ENCODE results near the gene CDC42EP4. TPM values are rescaled to one million over a fixed set of nuclear protein-coding genes. Genes with fewer than 3 reads are reported as not detected.
A peak's percentile ranks its signal among the peaks of the same experiment; 100 is the strongest.

The CDC42EP4 gene
- total RNA-seq, 2 donors from 2014 or later, result 73.8 to 134 TPM

DNA sequence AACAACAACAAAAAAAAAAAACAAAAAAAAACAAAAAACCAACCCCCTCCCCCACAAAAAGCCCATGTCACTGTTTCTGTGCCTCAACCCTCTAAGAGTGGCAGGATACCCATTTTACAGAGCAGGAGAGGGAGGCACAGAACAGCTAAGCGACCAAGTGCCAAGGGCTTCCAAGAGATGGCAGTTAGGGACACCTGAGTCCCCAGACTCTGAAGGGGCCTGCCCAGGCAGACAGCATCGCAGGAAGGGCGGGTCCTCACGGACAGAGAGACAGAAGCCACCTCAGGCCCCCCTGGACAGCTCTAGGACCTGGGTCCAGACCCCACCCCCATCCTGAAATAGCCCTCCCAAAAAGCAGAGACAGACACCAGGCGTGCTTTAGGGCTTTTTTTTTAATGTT, 28.6 kb downstream of the CDC42EP4 start:
- Histone ChIP-seq H3K27me3 (replicated peaks; ENCODE audit: insufficient read depth) (no peaks in the 10 kb centered on the region), H3K4me1 (ENCODE audit: control insufficient read depth in 1 of 2, low read depth in 2 of 2) (peaks cover 13 to 71% of the 10 kb centered on the region in 2 donors), H3K36me3 (peaks cover 15% of the 10 kb centered on the region), H3K9me3 (no peaks in the 10 kb centered on the region), H3K4me3 (no peak overlapping the region), H3K27ac (peak overlapping the region; percentile 54 to 69)
- TF ChIP-seq, protein P1, sequence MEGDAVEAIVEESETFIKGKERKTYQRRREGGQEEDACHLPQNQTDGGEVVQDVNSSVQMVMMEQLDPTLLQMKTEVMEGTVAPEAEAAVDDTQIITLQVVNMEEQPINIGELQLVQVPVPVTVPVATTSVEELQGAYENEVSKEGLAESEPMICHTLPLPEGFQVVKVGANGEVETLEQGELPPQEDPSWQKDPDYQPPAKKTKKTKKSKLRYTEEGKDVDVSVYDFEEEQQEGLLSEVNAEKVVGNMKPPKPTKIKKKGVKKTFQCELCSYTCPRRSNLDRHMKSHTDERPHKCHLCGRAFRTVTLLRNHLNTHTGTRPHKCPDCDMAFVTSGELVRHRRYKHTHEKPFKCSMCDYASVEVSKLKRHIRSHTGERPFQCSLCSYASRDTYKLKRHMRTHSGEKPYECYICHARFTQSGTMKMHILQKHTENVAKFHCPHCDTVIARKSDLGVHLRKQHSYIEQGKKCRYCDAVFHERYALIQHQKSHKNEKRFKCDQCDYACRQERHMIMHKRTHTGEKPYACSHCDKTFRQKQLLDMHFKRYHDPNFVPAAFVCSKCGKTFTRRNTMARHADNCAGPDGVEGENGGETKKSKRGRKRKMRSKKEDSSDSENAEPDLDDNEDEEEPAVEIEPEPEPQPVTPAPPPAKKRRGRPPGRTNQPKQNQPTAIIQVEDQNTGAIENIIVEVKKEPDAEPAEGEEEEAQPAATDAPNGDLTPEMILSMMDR (IDR thresholded peaks at IDR 0.05), result no peak
- DNase-seq (ENCODE audit: low spot score) (no peak), ATAC-seq (ENCODE audit: insufficient number of reproducible peaks, low FRiP score, low read depth) (no peak)

DNA sequence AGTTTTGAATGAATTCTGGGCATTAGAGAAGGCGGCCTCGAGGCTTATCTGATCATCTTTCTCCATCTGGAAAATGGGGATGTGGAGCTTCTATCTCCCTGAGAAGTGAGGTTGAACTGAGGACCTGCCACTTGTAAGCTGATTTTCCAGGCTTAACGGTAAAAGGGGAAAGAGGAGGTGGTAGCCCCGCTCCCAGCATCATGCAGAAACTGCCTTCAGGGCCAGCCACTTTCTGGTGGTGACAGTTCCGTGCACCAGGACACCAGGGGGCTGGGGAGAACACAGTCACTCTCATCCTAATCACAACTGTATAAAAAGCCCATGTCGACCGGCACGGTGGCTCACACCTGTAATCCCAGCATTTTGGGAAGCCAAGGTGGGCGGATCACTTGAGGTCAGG, 29.2 kb downstream of the CDC42EP4 start:
- Histone ChIP-seq H3K27ac (no peak overlapping the region), H3K4me1 (ENCODE audit: control insufficient read depth in 1 of 2, low read depth in 2 of 2) (peaks cover 13 to 71% of the 10 kb centered on the region in 2 donors), H3K9me3 (no peaks in the 10 kb centered on the region), H3K36me3 (peaks cover 15% of the 10 kb centered on the region), H3K4me3 (no peak overlapping the region), H3K27me3 (replicated peaks; ENCODE audit: insufficient read depth) (no peaks in the 10 kb centered on the region)
- TF ChIP-seq, protein P1 (IDR thresholded peaks at IDR 0.05), result no peak
- DNase-seq (ENCODE audit: low spot score) (no peak), ATAC-seq (ENCODE audit: insufficient number of reproducible peaks, low FRiP score, low read depth) (no peak)

DNA sequence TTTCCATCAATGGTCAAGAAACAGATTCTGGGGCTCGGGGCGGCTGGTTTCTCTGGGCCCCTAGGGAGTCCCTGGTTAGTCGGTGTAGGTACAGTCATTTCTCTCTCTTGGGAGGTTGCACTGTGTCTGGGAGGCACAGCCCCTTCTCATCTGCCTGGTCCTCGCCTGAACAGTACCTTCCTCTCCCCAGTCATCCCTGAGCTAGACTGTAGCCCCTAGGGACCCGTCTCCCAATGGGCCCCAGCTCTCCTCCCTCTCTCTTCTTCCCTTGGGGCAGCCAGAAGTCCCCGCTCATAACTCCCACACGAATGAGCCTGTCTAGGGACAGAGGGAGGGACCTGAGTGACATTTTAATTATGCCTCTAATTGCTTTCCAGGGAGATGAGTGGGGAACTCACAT, 29.9 kb downstream of the CDC42EP4 start:
- Histone ChIP-seq H3K27ac (no peak overlapping the region), H3K27me3 (replicated peaks; ENCODE audit: insufficient read depth) (no peaks in the 10 kb centered on the region), H3K9me3 (no peaks in the 10 kb centered on the region), H3K36me3 (peaks cover 15% of the 10 kb centered on the region), H3K4me1 (ENCODE audit: control insufficient read depth in 1 of 2, low read depth in 2 of 2) (peaks cover 10 to 68% of the 10 kb centered on the region in 2 donors), H3K4me3 (no peak overlapping the region)
- ATAC-seq (ENCODE audit: insufficient number of reproducible peaks, low FRiP score, low read depth) (no peak), DNase-seq (ENCODE audit: low spot score) (no peak)
- TF ChIP-seq, protein P1 (IDR thresholded peaks at IDR 0.05), result no peak

DNA sequence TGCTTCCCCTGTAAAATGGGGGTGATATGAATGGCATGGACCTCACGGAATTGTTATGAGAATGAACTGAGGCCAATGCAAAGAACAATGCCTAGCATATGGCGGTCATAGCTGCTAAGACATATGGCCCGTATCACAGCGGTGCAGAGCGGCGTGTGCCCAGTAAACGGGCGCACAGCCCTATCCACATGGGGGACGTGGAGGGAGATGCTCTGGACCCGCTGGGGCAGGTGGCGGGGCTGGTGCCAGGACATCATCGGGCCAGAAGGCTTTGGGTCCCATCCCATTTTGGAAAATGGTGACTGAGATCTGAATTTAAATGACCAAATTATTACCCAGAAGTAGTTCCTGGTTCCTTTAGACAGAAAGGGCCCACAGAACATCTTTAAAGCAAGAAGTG, 31.6 kb downstream of the CDC42EP4 start:
- Histone ChIP-seq H3K4me1 (ENCODE audit: control insufficient read depth in 1 of 2, low read depth in 2 of 2) (peaks cover 10 to 50% of the 10 kb centered on the region in 2 donors), H3K27ac (no peak overlapping the region), H3K27me3 (replicated peaks; ENCODE audit: insufficient read depth) (no peaks in the 10 kb centered on the region), H3K36me3 (peaks cover 6% of the 10 kb centered on the region), H3K9me3 (no peaks in the 10 kb centered on the region), H3K4me3 (no peak overlapping the region)
- TF ChIP-seq, protein P1 (IDR thresholded peaks at IDR 0.05), result no peak
- ATAC-seq (ENCODE audit: insufficient number of reproducible peaks, low FRiP score, low read depth), result no peak
- DNase-seq (ENCODE audit: low spot score), result no peak

DNA sequence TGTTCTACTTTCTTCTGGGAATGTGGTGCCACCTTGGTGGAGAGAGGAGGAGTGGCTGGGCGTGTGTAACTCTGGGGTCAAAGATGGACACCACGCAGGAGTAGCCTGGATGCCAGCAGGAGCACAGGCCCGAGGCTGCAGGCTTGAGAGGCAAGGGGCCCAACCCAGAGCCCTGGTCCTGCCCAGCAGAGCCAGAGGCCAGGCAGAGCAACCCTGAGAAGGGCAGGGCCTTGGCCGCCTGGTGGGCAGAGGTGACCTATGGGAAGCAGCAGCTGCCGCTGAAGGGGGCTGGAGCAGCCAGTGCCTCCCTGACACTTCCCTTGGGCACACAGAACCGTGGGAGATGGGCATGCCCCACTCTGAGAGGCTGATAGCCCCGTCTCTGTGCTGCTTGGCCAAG, 32.1 kb downstream of the CDC42EP4 start:
- DNase-seq (ENCODE audit: low spot score) (no peak), ATAC-seq (ENCODE audit: insufficient number of reproducible peaks, low FRiP score, low read depth) (no peak)
- Histone ChIP-seq H3K27me3 (replicated peaks; ENCODE audit: insufficient read depth) (no peaks in the 10 kb centered on the region), H3K27ac (no peak overlapping the region), H3K4me1 (ENCODE audit: control insufficient read depth in 1 of 2, low read depth in 2 of 2) (peaks cover 10 to 46% of the 10 kb centered on the region in 2 donors), H3K4me3 (no peak overlapping the region), H3K36me3 (peaks cover 1% of the 10 kb centered on the region), H3K9me3 (no peaks in the 10 kb centered on the region)
- TF ChIP-seq, protein P1 (IDR thresholded peaks at IDR 0.05), result no peak
